Stimulated activated CD4-positive, alpha-beta T cell treated with anti-CD3 and anti-CD28 coated beads, Interleukin-1b, Interleukin-23, amount 100 ng/mL, for 48 hours (primary cell): ENCODE data around the gene REV1.

ENCODE experiments used
- DNase-seq: peaks from one replicate; pipeline ENCODE4 v3.0.0-alpha.2; 2020

Gene REV1

DNA sequence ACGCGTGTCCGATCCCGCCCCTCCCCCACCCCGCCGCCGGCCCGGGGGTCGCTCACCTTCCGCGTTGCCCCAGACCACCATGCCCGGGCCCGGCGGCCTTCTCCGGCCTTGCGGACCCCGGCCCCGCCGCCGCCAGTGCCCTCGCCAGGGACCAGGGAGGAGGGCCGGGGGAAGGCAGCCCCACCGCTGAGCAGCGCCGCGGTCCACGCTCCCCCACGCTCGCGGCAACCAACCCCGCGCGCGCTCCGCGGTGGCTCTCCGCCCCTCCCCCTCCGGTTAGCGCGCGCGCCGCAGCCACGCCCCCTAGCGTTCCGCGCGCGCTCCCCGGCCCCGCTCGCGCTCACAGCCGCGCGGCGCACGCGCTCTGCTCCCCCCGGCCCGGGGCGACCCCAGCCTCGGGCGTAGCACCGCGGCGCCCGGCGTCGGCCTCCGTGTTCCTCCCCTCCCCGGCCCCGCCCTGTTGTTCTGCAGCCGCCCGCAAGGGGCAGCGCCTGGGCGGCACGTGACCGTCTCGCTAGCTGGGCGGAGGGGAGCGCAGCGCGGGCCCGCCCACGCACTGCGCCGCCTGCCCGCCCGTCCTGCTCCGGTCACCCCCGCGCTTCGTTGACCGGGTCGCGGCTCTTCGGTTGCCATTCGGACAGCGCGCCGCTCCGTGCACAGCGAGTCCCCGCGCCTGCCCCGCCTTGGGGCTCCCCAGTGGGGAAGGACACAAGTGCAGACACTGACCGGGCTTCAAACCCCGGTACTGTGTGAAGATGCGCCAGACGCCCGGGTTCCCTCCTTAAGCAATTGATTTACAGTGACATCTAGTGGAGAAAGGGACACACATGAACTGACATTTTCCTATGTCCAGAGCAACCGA, at the start of gene REV1:
REV1 (minus strand) TSS at position 257 of the 862 bp plus-strand sequence. CDS start 25,042 bp downstream, outside the sequence.
- DNase-seq, result peak; percentile 93

DNA sequence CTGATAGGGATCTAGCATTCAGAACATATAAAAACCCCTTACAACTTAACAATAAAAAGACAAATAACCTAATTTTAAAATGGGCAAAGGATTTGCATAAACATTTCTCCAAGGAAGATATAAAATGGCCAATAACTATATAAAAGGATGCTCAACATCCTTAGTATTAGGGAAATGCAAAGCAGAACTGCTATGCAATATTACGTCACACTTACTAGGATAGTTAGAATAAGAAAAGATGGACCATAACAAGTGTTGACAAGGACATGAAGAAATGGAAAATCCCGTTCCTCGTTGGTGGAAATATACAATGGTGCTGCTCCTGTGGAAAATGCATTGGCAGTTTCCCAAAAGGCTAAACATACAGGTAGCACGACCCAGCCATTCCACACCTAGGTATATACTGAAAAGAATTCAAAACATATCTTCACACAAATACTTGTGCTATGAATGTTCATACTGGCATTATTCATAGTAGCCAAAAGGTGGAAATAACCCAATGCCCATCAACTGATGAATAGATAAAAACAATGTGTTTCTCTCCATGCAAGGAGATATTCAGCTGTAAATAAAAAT, 48.2 kb upstream of the REV1 start:
- DNase-seq, result no peak

DNA sequence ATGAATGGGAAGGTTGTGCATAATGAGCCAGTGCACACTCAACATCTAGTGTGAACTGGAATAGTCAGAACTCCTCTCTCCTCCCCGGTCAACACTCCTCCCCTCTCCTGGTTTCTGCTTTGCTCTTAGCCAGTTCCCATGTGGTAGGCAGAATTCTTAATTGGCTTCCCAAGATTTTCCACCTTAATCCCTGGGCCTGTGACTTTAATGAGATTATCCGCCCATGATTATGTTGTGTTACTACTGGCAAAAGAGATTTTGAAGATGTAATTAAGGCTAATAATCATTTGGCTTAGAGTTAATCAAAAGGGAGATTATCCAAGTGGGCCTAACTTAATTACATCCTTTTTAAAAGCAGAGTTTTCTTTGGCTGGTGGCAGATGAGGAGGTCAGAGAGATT, 34.2 kb upstream of the REV1 start:
- no peak for DNase-seq

DNA sequence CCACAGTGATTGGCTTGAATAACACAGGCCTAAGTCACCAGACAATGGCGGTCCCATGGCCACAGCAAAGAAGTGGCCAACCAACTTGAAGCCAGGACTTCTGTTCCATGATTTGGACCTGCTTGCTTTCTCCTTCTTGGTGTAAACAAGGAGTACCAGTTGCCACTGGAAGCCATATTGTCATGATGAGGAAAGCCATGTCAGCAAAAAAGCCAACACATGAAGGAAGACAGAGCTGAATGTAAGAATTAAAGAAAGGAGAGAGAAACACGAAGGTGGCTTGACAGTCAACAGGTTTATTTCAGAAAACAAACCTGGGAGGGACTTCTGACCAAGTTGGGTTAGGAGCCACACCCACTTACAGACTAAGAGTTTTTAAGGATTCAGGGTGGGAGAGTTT, 32.3 kb upstream of the REV1 start:
- no peak for DNase-seq

DNA sequence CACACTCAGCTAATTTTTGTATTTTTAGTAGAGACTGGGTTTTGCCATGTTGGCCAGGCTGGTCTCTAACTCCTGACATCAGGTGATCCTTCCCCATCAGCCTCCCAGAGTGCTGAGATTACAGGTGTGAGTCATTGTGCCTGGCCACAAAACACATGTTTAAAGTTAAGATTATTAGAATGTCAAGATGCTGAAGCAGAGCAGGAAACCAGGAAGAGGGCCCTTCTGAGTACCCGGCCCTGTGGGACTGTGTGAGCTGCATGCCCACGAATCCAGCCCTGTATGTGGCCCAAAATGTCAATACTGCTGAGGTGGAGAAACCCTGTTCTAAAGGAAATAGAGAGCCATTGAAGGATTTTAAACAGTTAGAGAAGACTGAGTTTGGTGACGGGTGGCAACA, 31.0 kb upstream of the REV1 start:
- no peak for DNase-seq

DNA sequence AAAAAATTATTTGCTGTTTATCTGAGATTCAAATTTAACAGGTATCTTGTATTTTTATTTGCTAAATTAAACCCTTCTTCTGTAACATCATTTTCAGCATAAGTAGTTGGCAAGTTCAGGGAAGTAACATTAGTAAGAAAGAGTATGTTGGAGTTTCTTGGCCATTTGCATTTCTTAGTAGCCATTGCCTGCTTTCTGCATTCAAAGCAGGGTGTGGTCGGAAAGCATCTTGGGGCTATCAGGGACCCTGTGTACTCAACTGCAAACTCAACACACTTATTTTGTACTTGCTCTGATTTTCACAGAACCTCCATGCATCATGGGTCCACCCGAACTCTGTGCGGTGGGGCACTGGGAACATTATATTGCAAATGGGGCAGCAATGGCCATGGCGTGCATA, 30.4 kb upstream of the REV1 start:
- no peak for DNase-seq

DNA sequence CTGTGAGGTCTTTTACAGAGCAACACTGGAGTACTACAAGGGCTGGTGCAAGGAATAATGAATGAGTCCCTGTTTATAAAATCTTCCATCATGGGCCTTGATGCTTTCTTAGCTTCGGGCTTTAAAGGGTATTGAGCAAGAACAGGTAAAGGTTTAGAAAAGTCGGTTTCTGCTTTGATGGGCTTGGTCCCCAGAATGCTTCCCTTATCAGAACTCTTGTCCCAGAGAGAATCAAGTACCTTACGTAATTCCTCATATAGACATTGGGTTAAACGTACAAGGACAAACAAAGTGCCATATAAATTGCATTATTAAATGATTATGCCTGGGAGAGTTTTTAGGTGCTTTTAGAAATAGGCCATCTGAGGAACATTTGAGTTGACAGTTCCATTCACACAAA, 24.5 kb upstream of the REV1 start:
- no peak for DNase-seq

DNA sequence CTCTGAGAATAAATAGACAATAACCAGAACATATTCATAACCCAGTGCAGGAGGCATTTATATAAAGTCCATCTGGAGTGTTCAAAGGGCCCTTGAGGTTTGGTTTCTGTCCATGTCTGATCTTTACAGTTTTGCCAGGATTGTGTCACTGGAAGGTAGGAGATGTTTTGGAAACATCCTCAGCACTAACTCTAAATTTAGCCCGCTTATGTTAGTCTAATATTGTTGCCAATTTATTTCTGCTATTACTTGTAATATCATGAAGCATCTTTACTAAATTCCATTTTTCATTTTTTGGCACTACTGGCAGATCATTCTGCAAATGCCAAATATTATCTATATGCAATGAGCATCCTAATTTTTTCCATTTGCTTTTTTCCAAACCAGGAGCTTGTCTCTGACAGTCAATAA, 22.4 kb upstream of the REV1 start:
- DNase-seq, result no peak

DNA sequence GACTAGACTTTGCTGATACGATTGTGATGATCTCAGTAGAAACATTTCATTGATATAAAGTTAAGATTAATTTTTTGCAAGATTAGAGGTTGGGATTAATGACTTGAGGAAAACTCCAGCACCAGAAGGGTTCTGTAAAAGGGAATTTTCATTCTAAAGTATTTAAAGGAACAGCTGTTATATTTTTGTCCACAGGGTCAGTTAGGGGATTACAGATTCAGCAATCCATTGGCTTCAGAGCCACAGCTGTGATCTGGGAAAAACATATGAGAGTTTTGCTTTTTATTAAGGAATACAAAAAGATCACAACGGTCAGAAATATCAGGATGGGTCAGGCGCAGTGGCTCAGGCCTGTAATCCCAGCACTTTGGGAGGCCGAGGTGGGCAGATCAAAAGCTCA, 19.6 kb upstream of the REV1 start:
- DNase-seq, result no peak

DNA sequence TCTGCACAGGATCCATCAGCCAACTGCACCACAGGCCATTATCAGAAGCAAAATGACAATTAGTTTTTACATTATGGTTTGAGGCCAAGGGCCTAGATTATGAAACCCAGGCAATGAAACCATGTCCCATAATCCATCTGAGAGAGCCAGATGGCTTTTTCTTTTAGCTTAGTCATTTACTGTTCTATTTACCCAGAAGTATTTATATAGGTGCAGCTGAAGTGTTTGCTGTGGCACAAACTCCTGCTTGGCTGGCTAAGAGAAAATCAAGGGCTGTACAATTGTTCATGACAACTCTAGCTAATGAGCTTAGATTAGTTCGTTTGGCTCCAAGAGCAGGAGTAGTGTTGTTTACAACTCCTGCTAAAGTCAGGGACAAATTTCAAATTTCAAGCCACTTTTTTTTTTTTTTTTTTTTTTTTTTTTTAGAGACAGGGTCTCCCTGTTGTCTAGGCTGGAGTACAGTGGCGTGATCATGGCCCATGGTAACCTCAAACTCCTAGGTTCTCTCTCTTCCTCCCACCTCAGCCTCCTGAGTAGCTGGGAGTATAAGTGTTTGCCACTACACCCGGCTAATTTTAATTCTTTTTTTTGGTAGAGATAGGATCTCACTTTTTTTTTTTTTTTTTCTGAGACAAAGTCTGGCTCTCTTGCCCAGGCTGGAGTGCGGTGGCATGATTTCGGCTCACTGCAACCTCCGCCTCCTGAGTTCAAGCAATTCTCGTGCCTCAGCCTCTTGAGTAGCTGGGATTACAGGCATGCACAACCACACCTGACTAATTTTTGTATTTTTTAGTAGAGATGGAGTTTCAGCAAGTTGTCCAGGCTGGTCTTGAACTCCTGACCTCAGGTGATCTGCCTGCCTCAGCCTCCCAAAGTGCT, 18.4 kb upstream of the REV1 start:
- DNase-seq, result no peak

DNA sequence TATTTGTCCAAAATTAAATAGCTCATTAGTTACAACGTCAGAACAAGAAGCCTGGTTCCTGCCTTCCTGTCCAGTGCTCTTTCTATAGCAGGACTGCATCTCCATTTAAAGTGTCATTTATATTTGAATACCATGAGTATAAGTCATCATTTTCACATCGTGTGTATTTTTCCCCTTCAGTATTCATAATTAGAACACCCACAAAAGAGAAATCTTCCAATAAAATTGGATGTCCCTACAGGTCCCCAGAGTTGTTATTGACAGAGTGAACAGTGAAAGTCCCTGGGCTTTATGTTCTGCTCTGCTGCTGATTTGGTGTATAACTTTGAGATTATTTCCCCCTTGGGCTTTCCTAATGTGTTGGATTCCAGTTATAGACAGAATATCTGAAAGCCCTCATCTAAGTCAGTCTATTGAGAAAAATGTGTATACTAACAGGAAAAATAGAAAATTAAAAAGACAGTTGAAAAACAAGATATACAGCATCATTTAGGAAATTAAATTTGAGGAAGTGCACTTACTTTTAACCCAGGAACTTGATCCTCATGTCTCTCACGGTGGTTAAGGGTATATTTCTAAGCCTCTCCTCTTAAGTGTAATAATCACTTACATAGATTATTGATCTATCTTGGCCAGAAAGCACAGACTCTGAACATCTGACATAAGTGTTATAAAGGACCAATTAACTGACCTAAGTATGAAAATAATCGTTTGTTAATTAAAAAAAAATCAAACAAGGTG, 15.2 kb upstream of the REV1 start:
- DNase-seq, result no peak

DNA sequence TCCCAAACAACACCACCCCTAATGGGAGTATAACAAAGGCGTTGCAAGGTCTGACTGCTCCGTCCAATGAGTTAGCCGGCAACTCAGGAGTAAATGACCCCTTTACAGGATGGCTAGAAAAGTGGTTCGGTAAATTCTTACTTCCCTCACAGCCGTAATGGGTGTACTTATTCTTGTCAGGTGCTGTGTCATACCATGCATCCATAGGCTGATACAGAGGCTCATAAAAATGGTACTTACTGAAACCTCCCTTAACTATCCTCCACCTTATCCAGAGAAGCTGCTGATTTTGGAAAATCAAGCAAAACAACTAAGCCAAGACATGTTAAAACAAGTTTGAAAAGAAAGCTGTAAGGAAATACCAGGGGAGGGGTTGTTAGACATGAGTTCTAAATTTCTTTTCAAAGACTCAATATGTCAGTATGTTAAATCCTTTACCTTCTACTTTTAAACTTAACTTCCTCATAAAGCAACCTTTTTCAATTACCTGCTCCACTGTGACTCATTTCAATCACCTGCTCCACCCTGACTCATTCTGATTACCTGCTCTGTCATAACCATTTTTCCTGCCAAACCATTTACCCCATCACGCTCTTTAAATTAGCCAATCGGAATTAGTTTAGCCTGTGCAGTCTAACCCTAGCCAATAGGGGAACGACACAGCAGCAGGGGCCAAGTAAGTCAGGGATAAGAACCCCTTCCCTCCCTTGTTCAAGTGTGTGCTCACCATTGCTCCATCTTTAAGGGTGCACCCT, 14.0 kb upstream of the REV1 start:
- DNase-seq, result peak; percentile 31

DNA sequence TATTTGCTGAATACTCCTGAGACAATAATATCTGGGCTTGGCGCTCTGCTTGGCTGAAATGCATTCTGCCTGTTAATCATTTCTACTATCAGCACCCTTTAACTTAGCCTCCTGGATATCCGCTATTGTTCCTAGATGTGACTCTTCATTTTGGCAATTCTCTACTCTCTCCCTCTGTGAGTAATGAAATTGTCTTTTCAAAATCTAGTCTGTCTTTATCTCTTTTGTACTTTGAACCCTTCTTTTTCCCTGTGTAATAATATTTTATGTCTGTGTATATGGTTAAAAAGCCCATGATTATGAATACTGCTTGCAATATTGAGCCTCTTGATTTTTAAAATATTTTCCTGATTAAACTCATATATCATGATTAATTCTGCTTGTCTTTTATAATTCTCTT, 6.2 kb upstream of the REV1 start:
- DNase-seq, result no peak

DNA sequence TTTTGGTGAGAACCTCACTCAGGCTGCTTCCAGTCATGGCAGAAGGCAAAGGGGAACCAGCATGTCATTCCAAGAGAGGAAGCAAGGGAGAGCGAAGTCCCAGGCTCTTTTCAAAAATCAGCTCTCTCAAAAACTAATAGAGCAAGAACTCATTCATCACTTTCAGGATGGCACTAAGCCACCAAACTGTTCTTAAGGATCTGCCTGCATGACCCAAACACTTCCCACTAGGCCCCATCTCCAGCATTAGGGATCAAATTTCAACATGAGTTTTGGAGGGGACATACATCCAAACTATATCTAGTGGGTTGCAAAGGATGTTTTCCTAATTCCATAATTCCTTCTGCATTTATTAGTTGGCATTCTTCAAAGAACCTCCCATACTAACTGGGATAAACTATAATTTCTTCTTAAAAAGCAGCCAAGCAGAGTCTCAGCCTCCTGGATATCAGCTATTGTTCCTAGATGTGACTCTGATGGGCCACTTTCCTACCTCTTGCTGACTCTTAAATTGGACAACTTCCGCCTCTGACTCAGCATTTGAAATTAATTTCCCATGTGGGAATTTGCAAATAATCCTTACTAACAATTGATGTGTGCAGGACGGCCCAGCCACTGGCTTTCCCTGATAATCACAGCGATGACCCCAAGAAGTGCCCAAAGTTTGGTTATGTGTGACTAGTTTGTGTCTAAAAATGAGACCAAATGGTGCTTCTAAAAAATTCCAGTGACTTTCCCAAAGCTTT, 5.5 kb upstream of the REV1 start:
- DNase-seq, result no peak

DNA sequence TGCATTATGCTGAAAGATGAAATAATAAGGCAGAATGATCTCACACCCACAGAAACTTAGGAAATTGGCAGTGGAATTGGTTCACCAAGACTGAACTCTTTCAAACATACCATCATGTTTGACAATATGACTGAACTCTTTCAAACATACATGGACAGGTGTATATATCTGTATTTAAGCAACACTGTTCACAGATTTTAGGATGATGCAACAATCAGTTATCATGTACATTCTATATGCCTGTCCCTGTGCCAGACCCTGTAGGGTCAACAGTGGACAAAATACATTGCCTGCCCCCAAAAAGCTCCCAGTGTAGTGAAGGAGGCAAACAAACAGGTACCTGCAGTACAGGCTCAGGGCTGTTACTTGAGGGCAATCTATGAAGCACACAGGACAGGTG, 2.9 kb upstream of the REV1 start:
- DNase-seq, result no peak

DNA sequence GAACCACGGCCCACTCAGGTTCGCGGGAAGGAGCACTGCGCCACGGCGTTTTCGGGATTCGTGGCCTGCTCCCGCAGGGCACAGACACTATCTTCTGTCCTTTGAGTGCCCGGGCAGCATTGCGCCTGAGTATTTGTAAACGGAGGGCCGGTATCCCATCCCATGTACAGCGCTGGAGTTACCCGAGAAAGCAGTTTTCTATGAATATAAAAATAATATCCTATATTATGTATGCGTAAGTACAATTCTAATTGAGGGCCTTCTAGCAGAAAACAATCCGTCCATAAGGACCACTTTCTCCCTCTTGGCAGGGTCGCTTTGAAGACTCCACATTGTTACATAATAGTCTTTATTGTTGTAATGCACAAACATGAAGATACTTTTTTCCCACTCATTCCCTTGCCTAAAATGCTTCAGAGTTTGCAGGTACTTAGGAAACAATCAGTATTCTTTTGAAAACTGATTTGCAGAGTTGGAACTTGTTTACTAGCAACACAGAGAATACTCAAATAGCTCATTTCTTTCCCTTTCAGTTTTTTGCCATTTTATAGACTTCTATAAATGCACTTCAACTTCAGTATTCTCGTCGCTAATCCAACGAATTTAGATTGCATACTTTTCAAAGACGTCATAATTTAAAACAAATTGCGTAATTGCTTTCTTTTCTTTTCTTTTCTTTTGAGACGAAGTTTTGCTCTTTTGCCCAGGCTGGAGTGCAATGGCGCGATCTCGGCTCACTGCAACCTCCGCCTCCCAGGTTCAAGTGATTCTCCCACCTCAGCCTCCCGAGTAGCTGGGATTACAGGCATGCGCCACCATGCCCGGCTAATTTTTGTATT, 1.0 kb upstream of the REV1 start:
- no peak for DNase-seq

DNA sequence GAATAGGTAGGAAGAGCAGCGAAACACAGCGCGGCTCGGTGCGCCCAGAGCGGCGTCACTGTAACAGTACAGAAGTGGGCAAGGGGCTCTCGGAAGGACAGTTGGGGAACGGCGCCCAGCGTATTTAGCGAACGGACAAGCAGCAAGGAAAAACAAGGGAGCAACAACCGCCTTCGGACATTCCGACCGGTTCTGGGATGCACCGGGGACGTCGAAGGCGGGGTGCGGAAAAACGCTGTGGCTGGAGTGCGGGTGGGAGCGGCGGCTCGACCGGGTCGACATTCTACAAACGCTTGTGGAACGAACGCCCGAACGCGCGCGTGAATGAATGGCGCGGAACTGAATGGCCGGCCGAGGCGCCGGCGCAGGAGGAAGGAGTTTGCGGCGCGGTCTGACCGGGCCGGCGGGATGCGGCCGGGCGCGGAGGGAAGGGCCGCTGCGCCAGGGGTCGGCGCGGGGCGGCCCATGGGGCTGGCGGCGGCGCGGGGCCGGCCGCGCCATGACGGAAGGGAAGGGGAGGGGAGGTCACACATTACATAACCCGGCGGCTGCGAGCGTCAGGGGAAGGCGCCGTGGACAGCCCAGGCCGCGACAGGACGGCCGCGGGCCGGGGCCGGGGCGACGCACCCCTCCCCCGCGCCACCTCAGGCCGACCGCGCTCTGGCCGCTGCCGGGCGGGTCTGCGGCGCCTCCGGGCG, 605 bp downstream of the REV1 start:
- peak; percentile 24 for DNase-seq

DNA sequence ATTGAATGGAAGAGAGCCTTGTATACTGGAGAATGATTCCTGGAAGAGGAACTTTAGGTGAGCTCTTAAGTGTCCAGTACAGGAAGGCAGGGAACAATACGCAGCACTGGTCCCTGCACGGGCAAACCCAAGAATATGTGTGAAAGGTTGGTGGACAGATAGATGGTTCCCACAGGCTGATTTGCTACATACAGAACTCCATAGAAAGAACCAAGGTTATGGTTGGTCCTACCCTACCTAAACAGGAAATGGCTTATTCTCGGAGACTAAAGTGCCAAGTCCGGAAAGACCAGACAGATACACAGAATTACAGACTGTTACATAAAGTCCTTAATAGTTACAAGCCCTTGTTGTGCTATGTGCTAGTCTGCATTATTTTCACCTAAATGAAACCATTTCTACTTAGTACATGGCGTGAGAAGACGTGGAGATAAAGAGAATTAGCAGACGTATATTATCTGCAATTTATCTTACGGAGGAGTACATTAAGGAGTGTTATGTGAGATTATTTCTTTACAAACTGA, 1.2 kb downstream of the REV1 start:
- no peak for DNase-seq

DNA sequence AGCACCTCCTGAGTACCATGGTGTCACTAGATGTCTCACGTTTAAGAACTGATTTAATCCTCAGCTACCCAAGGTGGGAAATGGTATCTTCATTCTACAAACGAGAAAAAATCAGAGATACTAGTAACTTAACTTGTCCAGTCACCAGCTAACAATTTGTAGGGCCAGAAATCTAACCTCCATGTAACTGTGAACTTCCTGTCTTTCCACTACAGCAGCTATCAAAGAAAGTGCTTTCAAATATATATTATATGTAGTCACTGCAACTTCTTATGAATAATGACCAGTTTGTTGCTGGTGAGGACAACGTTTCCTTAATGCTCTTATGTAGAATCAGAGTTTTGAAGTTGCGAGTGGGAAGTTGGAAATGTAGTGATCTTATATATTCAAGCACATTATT, 1.9 kb downstream of the REV1 start:
- DNase-seq, result no peak

DNA sequence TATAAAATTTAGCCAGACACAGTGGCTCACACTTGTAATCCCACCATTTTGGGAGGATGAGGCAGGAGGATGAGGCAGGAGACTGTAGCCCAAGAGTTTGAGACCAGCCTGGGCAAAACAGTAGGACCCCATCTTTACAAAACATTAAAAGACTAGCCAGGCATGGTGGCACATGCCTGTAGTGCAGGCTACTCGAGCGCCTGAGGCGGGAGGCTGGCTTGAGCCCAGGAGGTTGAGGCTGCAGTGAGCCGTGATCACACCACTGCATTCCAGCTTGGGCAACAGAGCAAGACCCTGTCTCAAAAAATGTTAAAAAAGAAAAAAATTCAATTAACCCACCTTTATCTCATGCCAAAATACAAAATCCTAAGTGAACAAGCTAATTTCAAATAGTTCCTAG, 4.0 kb downstream of the REV1 start:
- DNase-seq, result no peak
